Stimulated activated CD8-positive, alpha-beta memory T cell treated with anti-CD3 and anti-CD28 coated beads, Interleukin-7, amount 100 ng/mL, for 24 hours (primary cell): Measurements from ENCODE around the gene CDC42.
"Not testable (repeated sequence)": the region's sequence is repeated elsewhere in the genome, so short reads cannot be mapped to it uniquely, and the experiment has no call there.

Experiments
- DNase-seq: peaks from one replicate; pipeline ENCODE4 v3.0.0-alpha.2; 2020; ENCODE audit warnings: low read depth

Gene CDC42

DNA sequence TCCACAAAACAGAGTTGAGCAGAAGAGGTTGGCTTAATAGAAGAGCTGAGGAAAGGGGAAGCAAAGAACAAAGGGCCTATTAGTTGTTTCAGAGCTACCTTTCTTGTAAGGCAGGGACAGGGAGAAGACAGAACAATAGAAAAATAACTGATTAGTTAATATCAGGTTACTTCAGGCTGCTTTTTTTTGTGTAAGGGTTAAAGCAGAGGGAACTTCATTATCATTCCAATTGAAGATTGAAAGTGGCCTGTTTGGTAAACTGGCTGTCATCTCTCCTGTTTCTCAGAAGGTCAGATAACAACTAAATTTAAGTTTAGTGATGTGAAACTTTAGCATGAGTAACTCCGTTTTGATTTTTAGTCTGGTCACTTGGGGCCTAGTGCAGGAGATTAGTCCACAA, 22.3 kb downstream of the CDC42 start:
- no peak for DNase-seq

DNA sequence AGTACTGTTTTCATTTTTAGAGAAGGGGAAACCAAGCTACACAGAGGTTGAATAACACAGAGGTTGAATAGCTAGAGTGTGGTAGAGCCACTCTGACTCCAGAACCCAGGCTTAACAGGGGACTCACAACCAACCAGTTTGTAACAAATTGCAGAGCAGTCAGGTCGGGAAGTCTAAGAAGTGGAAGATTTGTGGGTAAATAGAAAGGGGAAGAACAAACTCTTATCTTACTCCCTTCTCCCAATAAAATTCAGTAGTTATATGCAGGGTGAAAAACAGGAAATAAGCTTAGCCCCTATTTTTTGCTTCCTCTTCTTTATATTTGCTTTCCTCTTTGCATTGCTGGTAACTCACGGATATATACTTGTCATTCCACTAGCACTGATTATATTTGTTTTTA, 23.2 kb downstream of the CDC42 start:
- DNase-seq: no peak

DNA sequence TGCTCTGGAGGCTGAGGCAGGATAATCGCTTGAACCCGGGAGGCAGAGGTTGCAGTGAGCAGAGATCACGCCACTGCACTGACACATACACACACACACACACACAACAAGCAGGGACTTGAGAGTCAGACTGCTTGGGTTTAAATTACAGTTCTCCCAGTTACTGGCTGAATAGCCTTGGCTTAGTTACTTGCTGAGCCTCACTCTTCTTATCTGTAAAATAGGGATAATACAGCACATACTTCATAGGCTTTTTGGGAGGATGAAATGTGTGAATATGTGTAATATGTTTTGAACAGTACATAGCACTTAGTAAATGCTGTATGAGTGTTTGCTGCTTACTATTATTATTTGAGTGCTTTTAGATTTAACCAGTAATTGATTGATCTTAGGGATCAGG, 23.8 kb downstream of the CDC42 start:
- DNase-seq: no peak

DNA sequence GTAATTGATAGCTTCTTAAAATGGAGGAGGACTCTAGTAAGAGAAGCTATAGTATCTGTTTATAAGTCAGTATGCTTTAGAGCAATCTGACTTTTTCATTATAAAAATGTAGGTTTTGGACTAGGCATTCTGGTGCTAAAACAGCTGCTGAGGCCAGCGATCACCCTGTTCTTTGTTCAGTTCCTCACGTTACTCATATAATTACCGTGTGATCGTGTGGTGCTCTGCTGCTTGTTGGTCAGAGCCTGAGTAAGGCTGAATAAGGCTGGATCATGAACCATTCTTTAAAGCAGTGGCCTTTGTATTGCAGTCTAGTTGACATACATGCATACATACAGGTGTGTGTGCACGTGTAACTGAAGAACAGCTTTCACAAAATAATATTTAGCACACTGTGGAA, 25.2 kb downstream of the CDC42 start:
- no peak for DNase-seq

DNA sequence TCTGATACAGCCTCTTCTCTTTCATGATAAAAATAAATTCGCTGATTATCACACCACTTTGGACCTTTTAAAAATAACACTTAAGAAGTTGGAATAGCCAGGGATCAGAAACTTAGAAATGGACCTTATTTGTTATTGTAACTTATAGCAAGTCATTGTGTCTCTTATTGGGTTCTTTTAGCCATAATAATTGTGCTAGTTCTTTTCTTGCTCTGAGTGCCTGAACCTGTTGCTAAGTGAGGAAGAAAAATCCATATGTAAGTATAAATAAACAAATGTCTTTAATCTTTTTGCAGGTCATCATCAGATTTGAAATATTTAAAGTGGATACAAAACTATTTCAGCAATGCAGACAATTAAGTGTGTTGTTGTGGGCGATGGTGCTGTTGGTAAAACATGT, 25.6 kb downstream of the CDC42 start:
- no peak for DNase-seq

DNA sequence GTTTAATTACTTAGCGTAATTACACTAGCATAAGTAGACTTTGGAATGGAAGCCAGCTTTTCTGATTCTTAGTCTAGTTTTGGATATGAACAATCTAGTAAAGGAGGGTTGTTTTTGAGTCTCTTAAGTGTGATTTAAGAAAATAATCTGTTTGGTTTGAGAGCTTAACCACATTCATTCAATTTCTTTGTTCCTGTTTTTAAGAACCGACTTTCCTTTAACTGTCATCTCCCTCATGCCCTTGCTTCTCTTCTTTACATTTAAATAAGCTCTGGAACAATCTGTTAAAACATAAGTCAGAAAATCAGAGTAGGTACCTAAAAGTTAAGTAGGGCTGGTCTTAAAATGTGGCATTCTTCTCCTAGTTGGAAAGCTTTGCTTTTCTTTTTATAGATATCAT, 27.7 kb downstream of the CDC42 start:
- no peak for DNase-seq

DNA sequence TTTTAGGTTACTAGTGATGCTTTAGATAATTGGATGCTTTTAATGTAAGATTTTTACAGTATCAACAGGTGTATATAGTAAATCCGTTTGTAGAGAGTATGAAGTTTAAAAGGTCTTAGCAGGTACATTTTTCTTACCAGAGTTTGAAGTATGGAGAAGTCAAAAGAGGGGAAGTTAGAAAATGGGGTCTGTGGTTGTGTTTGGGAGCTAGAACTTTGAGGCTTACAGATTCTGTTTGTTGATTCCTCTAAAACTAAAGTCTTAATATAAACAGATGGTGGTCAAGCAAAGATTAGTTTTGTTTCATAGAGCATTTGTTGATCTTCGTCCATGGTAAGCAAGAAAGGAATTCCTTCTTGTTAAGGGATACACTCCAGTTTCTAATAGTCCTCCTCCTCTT, 35.8 kb downstream of the CDC42 start:
- DNase-seq: no peak

DNA sequence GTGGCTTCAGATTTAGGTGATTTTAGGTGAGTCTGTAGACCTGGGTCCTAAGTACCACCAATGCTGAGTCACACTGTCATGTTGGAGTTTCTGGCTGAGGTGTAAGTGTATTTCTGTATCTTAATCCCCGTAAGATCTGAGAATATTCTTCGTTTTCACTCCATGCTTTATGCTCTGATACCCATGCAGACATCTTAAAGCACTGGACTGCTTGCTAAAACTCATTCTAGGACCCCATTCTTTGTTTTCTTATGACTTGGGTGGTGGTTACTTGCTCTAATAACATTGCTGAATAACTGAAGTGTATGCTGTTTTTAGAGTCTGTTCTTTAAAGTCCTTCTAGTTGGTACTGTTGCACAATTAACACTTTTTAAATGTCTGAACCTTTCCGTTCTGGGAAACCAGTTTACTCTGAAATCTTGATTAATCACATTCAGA, 36.6 kb downstream of the CDC42 start:
- no peak for DNase-seq

DNA sequence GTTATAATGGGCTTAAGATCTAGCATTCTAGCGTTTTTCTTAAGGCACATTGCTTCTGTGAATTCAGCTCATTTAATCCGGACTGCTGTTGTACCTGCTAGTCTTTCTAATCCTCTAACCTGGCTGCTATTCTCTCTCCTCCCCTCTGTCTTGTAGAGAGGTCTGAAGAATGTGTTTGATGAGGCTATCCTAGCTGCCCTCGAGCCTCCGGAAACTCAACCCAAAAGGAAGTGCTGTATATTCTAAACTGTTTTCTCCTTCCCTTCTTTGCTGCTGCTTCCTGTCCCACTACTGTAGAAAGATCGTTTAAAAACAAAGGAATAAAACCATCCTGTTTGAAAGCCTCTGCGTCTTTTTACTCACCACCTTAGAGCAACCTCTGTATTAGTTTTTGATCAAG, 37.3 kb downstream of the CDC42 start:
- DNase-seq: no peak

DNA sequence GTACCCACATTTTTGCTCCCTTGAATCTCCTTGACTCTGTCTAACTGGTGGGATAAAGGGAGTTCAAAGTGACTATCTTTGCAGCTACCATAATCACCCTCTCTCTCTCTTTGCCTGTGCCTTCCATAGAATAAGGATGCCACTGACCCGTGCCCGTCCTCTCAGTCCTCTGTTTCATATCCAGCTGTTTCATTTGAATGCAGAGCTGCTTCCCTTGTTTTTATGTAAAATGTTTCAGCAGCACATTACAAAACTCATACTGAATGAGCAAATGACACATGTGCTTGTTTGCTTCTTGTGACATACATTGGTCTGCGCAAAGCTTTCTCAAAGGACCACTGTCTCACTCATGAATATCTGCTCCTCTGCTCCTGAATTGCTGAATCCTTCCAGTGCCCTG, 38.4 kb downstream of the CDC42 start:
- DNase-seq: no peak

DNA sequence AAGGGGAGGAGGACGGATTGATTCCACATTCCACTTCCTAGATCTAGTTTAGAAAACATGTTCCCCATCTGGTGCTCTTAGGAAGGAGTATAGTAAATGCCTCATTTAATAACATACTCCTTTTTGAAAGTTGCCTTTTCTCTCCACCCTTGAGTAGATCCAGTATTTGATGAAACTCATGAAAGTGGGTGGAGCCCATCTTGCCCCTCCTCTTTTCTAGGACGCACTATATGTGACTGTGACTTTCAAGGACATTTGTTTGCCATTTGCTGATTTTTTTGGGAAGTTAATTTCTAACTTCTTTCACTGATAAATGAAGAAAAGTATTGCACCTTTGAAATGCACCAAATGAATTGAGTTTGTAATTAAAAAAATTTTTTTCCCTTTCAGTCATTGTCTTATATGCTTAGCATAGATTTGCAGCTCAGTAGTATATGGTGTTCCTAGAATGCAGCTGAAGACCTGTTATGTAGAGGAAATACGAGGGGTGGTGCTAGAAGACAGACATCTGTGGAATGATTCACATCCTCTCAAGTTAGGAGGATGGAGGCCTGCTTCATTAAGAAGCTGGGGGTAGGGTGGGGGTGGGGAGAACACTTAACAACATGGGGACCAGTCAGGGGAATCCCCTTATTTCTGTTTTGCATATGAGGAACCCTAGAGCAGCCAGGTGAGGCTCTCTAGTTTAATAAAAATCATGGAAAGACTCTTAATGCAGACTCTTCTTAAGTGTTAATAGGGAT, 39.7 kb downstream of the CDC42 start:
- not testable (repeated sequence) for DNase-seq

DNA sequence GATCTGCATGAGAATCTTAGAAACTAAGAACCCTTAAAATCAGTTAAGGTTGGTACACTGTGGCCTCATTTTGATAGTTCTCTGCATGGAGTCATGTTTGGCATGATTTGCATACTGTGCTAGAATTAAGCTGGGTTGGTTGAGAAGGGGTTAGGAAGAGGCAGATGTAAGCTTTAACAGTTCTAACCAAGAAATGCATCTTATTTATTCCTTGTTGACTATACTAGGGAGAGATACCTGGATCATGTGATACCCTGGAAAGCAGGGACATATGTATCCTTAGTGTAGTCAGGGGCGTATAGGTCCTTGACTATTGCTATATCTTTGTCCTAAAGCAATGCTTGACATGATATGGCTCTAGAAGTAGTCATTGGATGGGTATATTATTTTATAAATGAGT, 41.0 kb downstream of the CDC42 start:
- no peak for DNase-seq

DNA sequence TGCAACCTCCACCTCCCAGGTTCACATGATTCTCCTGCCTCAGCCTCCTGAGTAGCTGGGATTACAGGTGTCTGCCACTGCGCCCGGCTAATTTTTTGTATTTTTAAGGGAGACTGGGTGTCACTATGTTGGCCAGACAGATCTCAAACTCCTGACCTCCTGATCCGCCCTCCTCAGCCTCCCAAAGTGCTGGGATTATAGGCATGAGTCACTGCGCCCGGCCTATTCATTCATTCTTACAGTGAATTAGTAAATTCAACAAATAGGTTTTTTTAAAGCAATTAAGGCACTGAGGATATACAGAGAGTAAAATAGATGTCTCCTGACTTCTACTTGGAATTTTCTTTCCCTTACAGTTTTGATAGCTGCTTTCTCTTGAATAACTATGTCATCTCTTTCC, 43.5 kb downstream of the CDC42 start:
- DNase-seq: no peak

DNA sequence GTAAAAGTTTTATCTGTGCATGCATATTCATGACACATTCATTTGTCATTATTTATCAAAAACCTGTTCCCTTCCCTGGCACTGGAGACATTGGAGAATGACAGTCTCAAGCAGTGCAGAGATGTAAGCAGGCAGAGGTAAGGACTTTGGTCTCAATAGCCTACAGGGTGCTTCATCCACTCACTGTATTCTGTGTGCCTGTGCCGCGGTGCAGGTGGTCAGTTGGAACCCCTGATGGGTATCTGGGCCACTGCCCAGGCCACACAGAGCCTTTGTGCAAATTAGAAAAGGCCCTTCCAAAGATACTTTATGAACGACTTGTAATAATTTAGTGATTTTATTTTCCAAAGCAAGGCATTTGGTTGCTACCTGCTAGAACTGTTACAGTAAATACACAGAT, 44.0 kb downstream of the CDC42 start:
- DNase-seq: no peak

DNA sequence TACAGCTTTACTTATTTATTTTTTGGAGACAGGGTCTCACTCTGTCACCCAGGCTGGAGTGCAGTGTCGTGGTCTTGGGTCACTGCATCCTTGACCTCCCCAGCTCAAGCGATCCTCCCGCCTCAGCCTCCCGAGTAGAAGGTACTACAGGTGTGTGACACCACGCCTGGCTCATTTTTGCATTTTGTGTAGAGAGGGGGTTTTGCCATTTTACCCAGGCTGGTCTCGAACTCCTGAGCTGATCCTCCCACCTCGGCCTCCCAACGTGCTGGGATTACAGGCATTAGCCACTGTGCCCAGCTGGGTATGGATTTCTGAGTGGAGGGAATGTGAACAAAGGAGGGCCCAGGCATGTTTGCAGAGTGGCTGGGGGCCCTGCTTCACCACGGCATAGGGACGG, 46.2 kb downstream of the CDC42 start:
- DNase-seq: no peak

DNA sequence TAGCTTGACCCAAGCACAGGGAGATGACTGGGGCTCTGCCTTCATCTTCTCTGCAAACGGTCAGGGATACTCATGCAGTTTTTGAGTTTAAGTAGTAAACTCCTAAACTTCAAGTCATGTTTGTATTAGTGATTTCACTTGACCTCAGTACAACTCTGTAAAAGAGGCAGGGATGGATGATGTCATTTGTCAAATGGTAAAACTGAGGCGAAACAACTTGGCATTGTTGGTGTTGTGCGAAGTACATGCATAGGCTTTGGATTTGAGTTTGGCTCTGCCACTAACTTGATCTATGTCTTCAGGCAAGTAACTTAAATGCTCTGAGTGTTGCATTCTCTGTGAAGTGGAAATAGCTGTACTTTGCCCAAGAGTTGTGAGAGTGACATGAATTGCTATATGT, 47.7 kb downstream of the CDC42 start:
- DNase-seq: no peak

DNA sequence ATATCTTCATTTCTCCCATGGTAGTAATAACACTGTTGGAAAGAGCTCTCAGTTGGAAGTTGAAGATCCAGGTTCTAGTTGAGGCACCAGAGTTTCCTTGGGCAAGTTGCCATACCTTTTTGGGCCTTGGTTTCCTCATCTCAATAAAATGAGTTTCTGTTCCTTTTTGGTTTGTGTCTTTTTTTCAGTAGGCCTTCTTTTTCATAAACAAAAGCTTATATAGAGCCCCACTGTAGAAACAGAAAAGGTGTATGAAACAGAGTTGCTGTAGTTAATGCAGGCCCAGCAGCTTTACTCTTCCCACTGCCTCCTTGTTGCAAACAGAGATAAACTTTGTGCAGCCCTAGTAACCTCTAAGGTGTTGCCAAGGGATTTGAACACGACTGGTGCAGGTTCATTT, 48.7 kb downstream of the CDC42 start:
- no peak for DNase-seq

DNA sequence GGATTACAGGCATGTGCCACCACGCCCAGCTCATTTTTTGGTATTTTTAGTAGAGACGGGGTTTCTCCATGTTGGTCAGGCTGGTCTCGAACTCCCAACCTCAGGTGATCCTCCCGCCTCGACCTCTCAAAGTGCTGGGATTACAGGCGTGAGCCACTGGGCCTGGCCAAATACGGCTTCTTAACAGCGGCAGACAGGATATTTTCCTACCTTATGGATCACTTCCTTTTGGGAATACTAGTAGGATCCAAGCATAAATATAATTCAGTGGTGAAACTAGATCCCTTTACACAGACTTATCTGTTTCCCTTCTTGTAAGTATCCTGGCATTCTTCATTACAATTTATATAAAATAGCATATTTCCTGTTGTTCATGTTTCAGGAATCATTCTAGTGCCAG, 49.5 kb downstream of the CDC42 start:
- DNase-seq: no peak

DNA sequence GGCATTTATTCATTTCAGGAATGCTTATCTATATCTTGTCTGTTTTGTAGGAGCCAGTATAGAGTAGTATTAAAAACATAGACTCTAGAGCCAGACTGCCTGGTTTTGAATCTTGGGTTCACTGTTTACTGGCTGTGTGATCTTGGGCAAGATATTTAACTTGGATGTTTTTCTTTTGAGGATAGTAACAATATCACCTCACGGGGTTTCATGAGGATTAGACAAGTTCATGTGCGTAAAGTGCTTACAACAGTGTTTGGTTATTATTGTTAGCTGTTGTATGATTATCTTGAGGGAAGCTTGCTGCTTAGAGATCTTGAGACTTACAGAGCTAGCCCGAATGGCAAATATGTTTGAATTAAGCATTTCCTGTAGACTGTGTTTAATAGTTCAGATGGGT, 50.2 kb downstream of the CDC42 start:
- no peak for DNase-seq

DNA sequence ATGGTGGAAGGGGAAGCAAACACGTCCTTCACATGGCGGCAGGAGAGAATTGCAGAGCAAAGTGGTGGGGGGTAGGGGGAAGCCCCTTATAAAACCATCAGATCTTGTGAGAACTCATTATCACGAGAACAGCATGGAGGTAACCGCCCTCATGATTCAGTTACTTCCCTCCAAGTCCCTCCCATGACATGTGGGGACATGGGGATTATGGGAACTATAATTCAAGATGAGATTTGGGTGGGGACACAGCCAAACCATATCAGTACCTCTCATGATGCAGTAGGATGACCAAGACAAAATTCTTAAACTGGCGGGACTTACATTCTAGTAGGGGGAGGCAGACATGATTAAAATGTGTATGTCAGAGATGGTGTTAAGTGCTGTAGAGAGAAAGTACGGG, 51.6 kb downstream of the CDC42 start:
- DNase-seq: no peak

DNA sequence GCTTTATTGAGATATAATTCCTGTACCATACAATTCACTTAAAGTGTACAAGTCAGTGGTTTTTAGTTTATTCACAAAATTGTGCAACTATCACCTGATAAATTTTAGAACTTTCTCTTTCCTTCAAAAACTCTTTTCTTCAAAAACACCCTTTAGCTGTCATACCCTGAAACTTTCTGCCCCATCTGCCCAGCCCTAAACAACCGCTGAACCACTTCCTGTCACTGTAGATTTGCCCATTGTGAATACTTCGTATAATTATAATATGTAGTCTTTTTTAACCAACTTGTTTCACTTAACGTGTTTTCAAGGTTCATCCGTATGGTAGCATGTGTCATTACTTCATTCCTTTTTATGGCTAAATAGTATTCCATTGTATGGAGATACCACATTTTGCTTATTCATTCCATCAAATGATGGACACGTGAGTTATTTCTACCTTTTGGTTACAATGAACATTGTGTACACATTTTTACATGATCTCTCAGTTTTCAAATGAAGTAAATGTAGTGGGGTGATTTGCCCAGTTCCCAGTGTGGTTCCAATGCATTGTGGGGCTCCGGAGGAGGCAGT, 52.4 kb downstream of the CDC42 start:
- no peak for DNase-seq

DNA sequence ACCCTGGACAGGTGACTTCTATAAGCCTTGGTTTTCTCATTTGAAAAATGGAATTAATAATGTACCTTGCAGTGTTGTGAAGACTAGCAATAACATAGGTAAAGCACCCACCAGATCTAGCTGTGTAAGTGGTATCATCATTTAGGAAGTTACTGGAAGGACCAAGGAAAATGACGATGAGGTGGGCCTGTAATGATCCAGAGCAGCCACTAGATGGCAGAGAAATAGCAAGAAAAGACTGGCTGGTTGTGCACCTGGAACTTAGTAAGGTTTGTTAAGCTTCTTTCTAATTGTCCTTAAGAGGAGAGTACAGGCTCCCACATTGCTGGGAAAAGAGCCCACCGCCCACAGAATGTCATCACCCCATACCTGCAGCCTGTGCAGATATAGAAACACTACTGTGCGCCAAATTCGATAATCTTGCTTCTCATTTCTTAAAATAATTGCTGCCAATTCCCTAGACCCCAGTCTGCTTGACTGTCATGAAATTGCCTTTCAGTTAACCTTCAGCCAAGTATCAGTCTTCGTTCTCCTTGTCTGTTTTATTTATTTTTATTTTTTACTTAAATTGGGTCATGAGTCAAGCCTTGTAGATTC, 53.2 kb downstream of the CDC42 start:
- DNase-seq: no peak

DNA sequence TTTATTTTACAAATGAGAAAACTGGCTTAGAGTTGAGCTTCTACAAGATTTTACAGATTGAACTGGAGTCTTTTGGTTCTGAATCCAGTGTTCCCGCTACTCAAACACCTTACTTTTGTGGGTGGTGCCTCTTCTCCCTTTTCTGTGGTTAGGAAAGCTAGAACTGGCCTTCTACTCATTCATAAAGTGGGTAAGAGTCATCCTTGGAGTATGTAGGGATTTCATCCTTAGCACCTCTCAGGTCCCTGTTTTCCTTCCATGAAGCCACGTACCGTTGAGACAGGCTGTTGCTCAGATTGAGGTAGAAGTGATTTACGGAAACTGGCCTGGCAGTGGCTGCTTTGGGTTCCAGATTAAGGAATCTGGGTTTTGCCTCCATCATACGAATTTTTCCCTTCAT, 54.6 kb downstream of the CDC42 start:
- DNase-seq: no peak
